ENCODE measurements around the gene OR11G2. TPM values are rescaled to one million over a fixed set of nuclear protein-coding genes. Genes with fewer than 3 reads are reported as not detected.
"Not testable (repeated sequence)": the region's sequence is repeated elsewhere in the genome, so short reads cannot be mapped to it uniquely, and the experiment has no call there.

The OR11G2 gene
- total RNA-seq, 2 donors from 2014 or later = not detected

DNA sequence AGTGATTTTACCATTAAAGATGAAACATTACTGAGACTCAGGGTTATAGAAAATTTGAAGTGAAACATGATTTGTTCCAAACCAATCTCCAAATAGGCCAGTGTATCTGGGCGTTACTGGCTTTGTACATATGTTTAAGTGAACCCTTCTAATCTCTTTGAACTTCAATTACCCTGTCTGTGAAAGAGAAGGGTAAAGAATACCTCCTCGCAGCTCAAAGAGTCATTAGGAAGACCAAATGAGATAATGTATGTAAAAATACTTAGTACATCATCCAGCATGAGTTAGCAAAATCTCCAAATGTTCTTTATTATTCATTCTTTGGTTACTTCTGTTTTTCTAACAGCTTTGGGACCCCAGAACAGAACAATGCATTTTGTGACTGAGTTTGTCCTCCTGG is 32.7 kb downstream of the OR11G2 start, which contains the start of gene OR11H6:
Gene OR11H6, plus strand, starts transcription at position 301 of the 400 bp plus-strand sequence. Its CDS starts 0 bp downstream, at position 301.
- no peak for ATAC-seq (ENCODE audit: insufficient number of reproducible peaks, low FRiP score, low read depth)

DNA sequence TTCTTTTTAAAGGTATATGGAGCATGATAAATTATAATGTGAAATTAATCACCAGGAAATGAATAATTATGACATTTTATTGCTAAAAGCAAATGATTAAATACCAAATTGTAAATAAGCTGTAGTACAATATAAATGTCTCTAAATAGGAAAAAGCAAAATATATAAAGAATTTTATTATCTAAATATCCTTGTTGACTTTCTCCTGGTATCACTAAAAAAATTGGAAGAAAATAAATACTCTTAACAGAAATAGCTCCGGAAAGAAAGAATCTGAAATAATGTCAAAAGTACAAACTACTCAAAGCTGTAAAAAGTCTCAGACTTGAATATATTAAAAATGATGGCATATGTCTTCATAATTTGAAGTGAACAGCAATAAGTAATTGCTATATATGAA is 38.0 kb downstream of the OR11G2 start, which contains the start of gene OR11H7:
Gene OR11H7, plus strand, starts transcription at position 301 of the 400 bp plus-strand sequence.
- TF ChIP-seq, protein P1, sequence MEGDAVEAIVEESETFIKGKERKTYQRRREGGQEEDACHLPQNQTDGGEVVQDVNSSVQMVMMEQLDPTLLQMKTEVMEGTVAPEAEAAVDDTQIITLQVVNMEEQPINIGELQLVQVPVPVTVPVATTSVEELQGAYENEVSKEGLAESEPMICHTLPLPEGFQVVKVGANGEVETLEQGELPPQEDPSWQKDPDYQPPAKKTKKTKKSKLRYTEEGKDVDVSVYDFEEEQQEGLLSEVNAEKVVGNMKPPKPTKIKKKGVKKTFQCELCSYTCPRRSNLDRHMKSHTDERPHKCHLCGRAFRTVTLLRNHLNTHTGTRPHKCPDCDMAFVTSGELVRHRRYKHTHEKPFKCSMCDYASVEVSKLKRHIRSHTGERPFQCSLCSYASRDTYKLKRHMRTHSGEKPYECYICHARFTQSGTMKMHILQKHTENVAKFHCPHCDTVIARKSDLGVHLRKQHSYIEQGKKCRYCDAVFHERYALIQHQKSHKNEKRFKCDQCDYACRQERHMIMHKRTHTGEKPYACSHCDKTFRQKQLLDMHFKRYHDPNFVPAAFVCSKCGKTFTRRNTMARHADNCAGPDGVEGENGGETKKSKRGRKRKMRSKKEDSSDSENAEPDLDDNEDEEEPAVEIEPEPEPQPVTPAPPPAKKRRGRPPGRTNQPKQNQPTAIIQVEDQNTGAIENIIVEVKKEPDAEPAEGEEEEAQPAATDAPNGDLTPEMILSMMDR (IDR thresholded peaks at IDR 0.05) = no peak
- Histone ChIP-seq H3K27ac (no peak within 1 kb of the TSS), H3K9me3 (peaks cover 11% of the 10 kb centered on the region), H3K4me3 (no peak within 1 kb of the TSS), H3K36me3 (no peaks in the 10 kb centered on the region), H3K4me1 (ENCODE audit: control insufficient read depth in 1 of 2, low read depth in 2 of 2) (no peaks in the 10 kb centered on the region), H3K27me3 (replicated peaks; ENCODE audit: insufficient read depth) (no peaks in the 10 kb centered on the region)
- DNase-seq (ENCODE audit: low spot score) (no peak), ATAC-seq (ENCODE audit: insufficient number of reproducible peaks, low FRiP score, low read depth) (no peak)

More for the DNA sequence above, 32.7 kb downstream of the OR11G2 start, which contains the start of gene OR11H6:
- no peak within 1 kb of the TSS for H3K4me3 ChIP-seq
- no peak for DNase-seq (ENCODE audit: low spot score)
- no peaks in the 10 kb centered on the region for H3K9me3 ChIP-seq
- H3K36me3 ChIP-seq = no peaks in the 10 kb centered on the region
- H3K27ac ChIP-seq = no peak within 1 kb of the TSS
- no peaks in the 10 kb centered on the region for H3K27me3 ChIP-seq (replicated peaks; ENCODE audit: insufficient read depth)
- no peaks in the 10 kb centered on the region for H3K4me1 ChIP-seq (ENCODE audit: control insufficient read depth in 1 of 2, low read depth in 2 of 2)
- TF ChIP-seq, protein P1 (IDR thresholded peaks at IDR 0.05) = no peak

DNA sequence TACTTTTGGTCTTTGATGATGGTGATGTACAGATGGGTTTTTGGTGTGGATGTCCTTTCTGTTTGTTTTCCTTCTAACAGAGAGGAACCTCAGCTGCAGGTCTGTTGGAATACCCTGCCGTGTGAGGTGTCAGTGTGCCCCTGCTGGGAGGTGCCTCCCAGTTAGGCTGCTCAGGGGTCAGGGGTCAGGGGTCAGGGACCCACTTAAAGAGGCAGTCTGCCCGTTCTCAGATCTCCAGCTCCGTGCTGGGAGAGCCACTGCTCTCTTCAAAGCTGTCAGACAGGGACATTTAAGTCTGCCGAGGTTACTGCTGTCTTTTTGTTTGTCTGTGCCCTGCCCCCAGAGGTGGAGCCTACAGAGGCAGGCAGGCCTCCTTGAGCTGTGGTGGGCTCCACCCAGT is 44.7 kb downstream of the OR11G2 start:
- H3K9me3 ChIP-seq; ATAC-seq (ENCODE audit: insufficient number of reproducible peaks, low FRiP score, low read depth); H3K27me3 ChIP-seq (replicated peaks; ENCODE audit: insufficient read depth); H3K36me3 ChIP-seq; DNase-seq (ENCODE audit: low spot score); H3K27ac ChIP-seq; H3K4me3 ChIP-seq; H3K4me1 ChIP-seq (ENCODE audit: control insufficient read depth in 1 of 2, low read depth in 2 of 2): not testable (repeated sequence)

- no peaks in the 10 kb centered on the region for H3K27me3 ChIP-seq (replicated peaks; ENCODE audit: insufficient read depth)
- H3K27ac ChIP-seq = no peak overlapping the region
- H3K4me3 ChIP-seq = no peak overlapping the region
- H3K4me1 ChIP-seq (ENCODE audit: control insufficient read depth in 1 of 2, low read depth in 2 of 2) = no peaks in the 10 kb centered on the region
- H3K9me3 ChIP-seq = no peaks in the 10 kb centered on the region
- DNase-seq (ENCODE audit: low spot score) (no peak), ATAC-seq (ENCODE audit: insufficient number of reproducible peaks, low FRiP score, low read depth) (no peak)
- TF ChIP-seq, protein P1 (IDR thresholded peaks at IDR 0.05) = no peak
- no peaks in the 10 kb centered on the region for H3K36me3 ChIP-seq
Measured at GRCh38 chr14:20247646-20248246, 57.0 kb downstream of the OR11G2 start.

Other genes starting within 250 kb of the OR11G2 start
- gene OR4K15, start 215.3 kb upstream of the OR11G2 start, total RNA-seq = not detected
- not detected for gene OR4Q2, start 188.7 kb upstream of the OR11G2 start, total RNA-seq
- not detected for gene OR4K14, start 171.6 kb upstream of the OR11G2 start, total RNA-seq
- not detected for gene OR4K13, start 154.9 kb upstream of the OR11G2 start, total RNA-seq
- gene OR4L1, start 130.9 kb upstream of the OR11G2 start, total RNA-seq = not detected
- not detected for gene OR4K17, start 80.2 kb upstream of the OR11G2 start, total RNA-seq
- not detected for gene OR4N5, start 52.1 kb upstream of the OR11G2 start, total RNA-seq
- not detected for gene OR11H6, start 32.8 kb downstream of the OR11G2 start, total RNA-seq
- gene OR11H7, start 38.1 kb downstream of the OR11G2 start, total RNA-seq = not detected
- gene OR11H4, start 48.4 kb downstream of the OR11G2 start, total RNA-seq = not detected
- 10 to 100 TPM; 10.2 to 10.4 TPM for gene TTC5, start 115.1 kb downstream of the OR11G2 start, total RNA-seq
- 10 to 100 TPM; 47.7 to 60.3 TPM for gene CCNB1IP1, start 142.4 kb downstream of the OR11G2 start, total RNA-seq
- gene PARP2, start 152.7 kb downstream of the OR11G2 start, total RNA-seq = 1 to 10 TPM; 3.9 to 5.8 TPM
- gene TEP1, start 222.6 kb downstream of the OR11G2 start, total RNA-seq = 10 to 100 TPM; 33.0 to 54.2 TPM
- under 1 TPM; 0.14 to 0.42 TPM for gene KLHL33, start 245.3 kb downstream of the OR11G2 start, total RNA-seq

All from thoracic aorta (tissue), 2 donors.